ENCODE data around the gene FOXP1. TPM values are rescaled to one million over a fixed set of nuclear protein-coding genes. Genes with fewer than 3 reads are reported as not detected.

Gene FOXP1
- total RNA-seq, 1 experiment from 2014 or later = 2.9 TPM

- Histone ChIP-seq H3K4me1 (ENCODE audit: control insufficient read depth, insufficient read depth, low read length) (no peaks in the 10 kb centered on the region), H3K27me3 (ENCODE audit: control insufficient read depth, insufficient read depth, low read length) (no peaks in the 10 kb centered on the region), H3K27ac (ENCODE audit: low read length) (no peak overlapping the region), H3K9me3 (ENCODE audit: control insufficient read depth, insufficient read depth, low read depth, low read length) (no peaks in the 10 kb centered on the region), H3K36me3 (ENCODE audit: control insufficient read depth, insufficient read depth, low read length) (no peaks in the 10 kb centered on the region), H3K4me3 (ENCODE audit: low read depth in 2 of 2, low read length in 2 of 2) (no peak overlapping the region)
- ATAC-seq (no peak), DNase-seq (ENCODE audit: low read depth, low spot score) (no peak)
- POLR2A ChIA-PET = no interaction called here
- intact Hi-C loops (cut with micrococcal nuclease; ENCODE audit: unreplicated experiment) (no loop called here), in situ Hi-C loops (cut with HindIII; ENCODE audit: low pct_unique_long_range_greater_than_20kb, low sequenced_read_pairs) (no loop called here)
- CTCF ChIA-PET = no interaction called here
- BruUV-seq (replicated peaks) = no TSS peak
- no peak for TF ChIP-seq TCF7L2 (IDR thresholded peaks at IDR 0.05; ENCODE audit: low read depth, low read length)
- TF ChIP-seq SIN3A (IDR thresholded peaks at IDR 0.05; ENCODE audit: borderline replicate concordance, insufficient read depth, low read depth, low read length) = no peak
- no peak for TF ChIP-seq CTCF (IDR thresholded peaks at IDR 0.05)
- no peak for TF ChIP-seq POLR2AphosphoS5 (IDR thresholded peaks at IDR 0.05; ENCODE audit: low read depth, low read length)
- TF ChIP-seq REST (IDR thresholded peaks at IDR 0.05; ENCODE audit: insufficient read depth in 1 of 2, low read depth in 2 of 2, low read length in 1 of 2) = no peak
Observed at GRCh38 chr3:71355037-71355436, 228.5 kb downstream of the FOXP1 start.

- DNase-seq (ENCODE audit: low read depth, low spot score) = no peak
- Histone ChIP-seq H3K4me3 (ENCODE audit: low read depth in 2 of 2, low read length in 2 of 2) (no peak overlapping the region), H3K27ac (ENCODE audit: low read length) (no peak overlapping the region), H3K27me3 (ENCODE audit: control insufficient read depth, insufficient read depth, low read length) (no peaks in the 10 kb centered on the region), H3K4me1 (ENCODE audit: control insufficient read depth, insufficient read depth, low read length) (no peaks in the 10 kb centered on the region), H3K9me3 (ENCODE audit: control insufficient read depth, insufficient read depth, low read depth, low read length) (no peaks in the 10 kb centered on the region), H3K36me3 (ENCODE audit: control insufficient read depth, insufficient read depth, low read length) (no peaks in the 10 kb centered on the region)
- intact Hi-C loops (cut with micrococcal nuclease; ENCODE audit: unreplicated experiment) (no loop called here), in situ Hi-C loops (cut with HindIII; ENCODE audit: low pct_unique_long_range_greater_than_20kb, low sequenced_read_pairs) (no loop called here)
- POLR2A ChIA-PET = no interaction called here
- TF ChIP-seq SIN3A (IDR thresholded peaks at IDR 0.05; ENCODE audit: borderline replicate concordance, insufficient read depth, low read depth, low read length) (no peak), TCF7L2 (IDR thresholded peaks at IDR 0.05; ENCODE audit: low read depth, low read length) (no peak), CTCF (IDR thresholded peaks at IDR 0.05) (no peak), POLR2AphosphoS5 (IDR thresholded peaks at IDR 0.05; ENCODE audit: low read depth, low read length) (no peak), REST (IDR thresholded peaks at IDR 0.05; ENCODE audit: insufficient read depth in 1 of 2, low read depth in 2 of 2, low read length in 1 of 2) (no peak)
- no peak for ATAC-seq
- no TSS peak for BruUV-seq (replicated peaks)
- CTCF ChIA-PET = no interaction called here
Observed at GRCh38 chr3:71351403-71352149, 232.0 kb downstream of the FOXP1 start.

Measured in Panc1 (cell line).